ENCODE results near the gene MMP21.

DNA sequence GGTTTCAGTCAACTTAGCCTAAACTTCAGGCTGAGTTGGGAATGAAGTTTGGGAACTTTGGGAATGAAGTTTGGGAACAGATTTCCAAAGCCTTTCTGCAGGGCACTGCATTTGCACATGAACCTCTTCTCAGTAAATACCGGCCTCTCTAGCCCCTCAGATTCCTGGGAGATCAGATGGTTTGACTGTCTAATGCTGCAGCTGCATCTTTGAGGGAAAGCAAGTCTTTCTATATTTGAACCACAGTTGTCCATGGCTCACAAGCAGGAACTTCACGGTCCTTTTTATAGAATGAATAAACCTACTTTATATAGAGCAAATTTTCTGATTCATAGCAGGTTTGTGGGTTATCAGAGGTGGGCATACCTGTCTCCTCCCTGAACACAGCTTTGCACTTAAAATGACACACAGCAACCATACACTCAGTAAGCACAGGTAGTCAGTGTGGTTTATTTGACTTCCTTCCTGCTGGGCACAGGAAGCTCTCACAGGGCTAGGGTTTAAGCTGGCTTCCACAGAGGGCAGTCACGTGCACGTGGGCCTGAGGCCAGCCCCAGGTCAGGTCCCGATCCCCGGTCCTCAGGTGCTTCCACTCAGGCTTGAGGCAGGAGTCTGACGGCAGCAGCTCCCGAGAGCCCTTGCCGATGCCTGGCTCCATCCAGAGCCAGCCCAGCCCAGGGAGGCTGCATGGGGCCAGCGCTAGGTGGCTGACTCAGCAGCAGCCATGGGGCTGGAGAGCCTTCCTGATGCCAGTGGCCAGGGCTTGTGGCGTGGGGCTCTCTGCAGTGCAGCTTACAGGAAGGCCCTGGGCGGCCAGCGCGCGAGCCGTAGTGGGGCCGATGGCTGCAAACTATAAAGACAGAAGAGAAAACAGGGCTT is 12.8 kb upstream of the MMP21 start:
- TF ChIP-seq EZH2 (IDR thresholded peaks at IDR 0.05; ENCODE audit: insufficient read depth, poor library complexity, severe bottlenecking), result no peak
- no peak for TF ChIP-seq EZH2phosphoT487 (IDR thresholded peaks at IDR 0.05; ENCODE audit: insufficient read depth, low read depth)
